Uterus (tissue), 2 donors: Measurements from ENCODE around the gene CMTR2.

Experiments
- POLR2A ChIP-seq, 2 donors: fragments of 450-650 bp; IDR thresholded peaks; one replicate each; pipeline ENCODE4 v1.6.1; 2016; ENCODE audit warnings: antibody characterized with exemption in 2 of 2, mild to moderate bottlenecking in 1 of 2, moderate library complexity in 1 of 2
- TF ChIP-seq, protein P1 (sequence below), 4 experiments: fragments of 200-600 bp in 2 of 4; fragments of 450-650 bp in 2 of 4; sonication (generic) in 2 of 4; IDR thresholded peaks; one replicate each; pipeline ENCODE4 v1.5.1; 2016 to 2019; ENCODE audit warnings: antibody characterized with exemption in 4 of 4, mild to moderate bottlenecking in 2 of 4, moderate library complexity in 1 of 4

DNA sequence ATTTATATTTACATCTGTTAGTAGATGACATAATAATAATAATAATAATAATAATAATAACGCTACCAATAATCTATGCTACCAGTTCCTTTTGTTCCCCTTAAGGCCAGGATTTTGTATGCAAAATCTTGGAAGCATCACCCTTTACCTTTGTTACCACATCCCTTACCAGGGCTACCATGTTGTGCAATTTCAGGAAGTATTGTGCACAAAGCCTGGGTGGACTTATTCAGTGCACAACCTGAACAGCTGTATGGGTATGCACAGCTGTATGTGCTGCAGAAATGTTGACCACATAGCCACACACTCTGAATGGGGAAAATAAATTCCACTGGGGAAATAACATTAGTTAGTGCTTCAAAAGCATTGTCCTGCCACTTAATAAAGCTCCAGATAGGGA is 49.4 kb upstream of the CMTR2 start:
- TF ChIP-seq POLR2A (IDR thresholded peaks at IDR 0.05): no peak
- TF ChIP-seq, protein P1, sequence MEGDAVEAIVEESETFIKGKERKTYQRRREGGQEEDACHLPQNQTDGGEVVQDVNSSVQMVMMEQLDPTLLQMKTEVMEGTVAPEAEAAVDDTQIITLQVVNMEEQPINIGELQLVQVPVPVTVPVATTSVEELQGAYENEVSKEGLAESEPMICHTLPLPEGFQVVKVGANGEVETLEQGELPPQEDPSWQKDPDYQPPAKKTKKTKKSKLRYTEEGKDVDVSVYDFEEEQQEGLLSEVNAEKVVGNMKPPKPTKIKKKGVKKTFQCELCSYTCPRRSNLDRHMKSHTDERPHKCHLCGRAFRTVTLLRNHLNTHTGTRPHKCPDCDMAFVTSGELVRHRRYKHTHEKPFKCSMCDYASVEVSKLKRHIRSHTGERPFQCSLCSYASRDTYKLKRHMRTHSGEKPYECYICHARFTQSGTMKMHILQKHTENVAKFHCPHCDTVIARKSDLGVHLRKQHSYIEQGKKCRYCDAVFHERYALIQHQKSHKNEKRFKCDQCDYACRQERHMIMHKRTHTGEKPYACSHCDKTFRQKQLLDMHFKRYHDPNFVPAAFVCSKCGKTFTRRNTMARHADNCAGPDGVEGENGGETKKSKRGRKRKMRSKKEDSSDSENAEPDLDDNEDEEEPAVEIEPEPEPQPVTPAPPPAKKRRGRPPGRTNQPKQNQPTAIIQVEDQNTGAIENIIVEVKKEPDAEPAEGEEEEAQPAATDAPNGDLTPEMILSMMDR (IDR thresholded peaks at IDR 0.05): no peak
